PC-3 (cell line): ENCODE measurements around the gene SON.

ENCODE experiments used
- EZH2 ChIP-seq: fragments of 300-600 bp; sonication (generic); IDR thresholded peaks from one replicate; pipeline ENCODE4 v1.6.1; 2017; ENCODE audit warnings: antibody characterized with exemption, mild to moderate bottlenecking, low read length; ENCODE audit not compliant: unreplicated experiment
- EZH2phosphoT487 ChIP-seq: fragments of 300-600 bp; sonication (generic); IDR thresholded peaks from 2 replicates; pipeline ENCODE4 v1.6.1; 2018; ENCODE audit warnings: mild to moderate bottlenecking, antibody characterized with exemption, low read length, borderline replicate concordance
- TF ChIP-seq, protein P1 (sequence below): fragments of 300-600 bp; sonication (generic); conservative IDR thresholded peaks from 2 replicates; pipeline ENCODE4 v1.5.1; 2017; ENCODE audit warnings: antibody characterized with exemption, low read depth, mild to moderate bottlenecking, low read length

DNA sequence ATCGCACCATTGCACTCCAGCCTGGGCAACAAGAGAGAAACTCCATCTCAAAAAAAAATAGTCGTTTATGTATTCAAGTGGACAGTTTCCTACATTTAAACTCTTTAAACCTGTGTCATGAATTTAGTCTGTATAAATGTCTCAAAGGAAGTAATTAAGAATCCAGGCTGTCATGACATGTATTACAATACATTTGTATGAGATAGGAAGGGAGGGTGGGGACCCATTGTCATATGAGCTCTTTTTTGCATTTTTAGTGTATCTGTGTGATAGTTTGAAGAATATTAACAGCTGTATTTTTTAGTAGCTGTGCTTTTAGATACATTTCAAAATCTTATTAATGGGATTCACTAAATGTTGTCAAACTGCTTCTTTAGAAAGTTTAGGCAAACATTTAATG, 25.6 kb downstream of the SON start:
- no peak for TF ChIP-seq EZH2
- TF ChIP-seq, protein P1, sequence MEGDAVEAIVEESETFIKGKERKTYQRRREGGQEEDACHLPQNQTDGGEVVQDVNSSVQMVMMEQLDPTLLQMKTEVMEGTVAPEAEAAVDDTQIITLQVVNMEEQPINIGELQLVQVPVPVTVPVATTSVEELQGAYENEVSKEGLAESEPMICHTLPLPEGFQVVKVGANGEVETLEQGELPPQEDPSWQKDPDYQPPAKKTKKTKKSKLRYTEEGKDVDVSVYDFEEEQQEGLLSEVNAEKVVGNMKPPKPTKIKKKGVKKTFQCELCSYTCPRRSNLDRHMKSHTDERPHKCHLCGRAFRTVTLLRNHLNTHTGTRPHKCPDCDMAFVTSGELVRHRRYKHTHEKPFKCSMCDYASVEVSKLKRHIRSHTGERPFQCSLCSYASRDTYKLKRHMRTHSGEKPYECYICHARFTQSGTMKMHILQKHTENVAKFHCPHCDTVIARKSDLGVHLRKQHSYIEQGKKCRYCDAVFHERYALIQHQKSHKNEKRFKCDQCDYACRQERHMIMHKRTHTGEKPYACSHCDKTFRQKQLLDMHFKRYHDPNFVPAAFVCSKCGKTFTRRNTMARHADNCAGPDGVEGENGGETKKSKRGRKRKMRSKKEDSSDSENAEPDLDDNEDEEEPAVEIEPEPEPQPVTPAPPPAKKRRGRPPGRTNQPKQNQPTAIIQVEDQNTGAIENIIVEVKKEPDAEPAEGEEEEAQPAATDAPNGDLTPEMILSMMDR: no peak
- no peak for TF ChIP-seq EZH2phosphoT487
